ENCODE data around the gene A4GALT.

A4GALT gene

DNA sequence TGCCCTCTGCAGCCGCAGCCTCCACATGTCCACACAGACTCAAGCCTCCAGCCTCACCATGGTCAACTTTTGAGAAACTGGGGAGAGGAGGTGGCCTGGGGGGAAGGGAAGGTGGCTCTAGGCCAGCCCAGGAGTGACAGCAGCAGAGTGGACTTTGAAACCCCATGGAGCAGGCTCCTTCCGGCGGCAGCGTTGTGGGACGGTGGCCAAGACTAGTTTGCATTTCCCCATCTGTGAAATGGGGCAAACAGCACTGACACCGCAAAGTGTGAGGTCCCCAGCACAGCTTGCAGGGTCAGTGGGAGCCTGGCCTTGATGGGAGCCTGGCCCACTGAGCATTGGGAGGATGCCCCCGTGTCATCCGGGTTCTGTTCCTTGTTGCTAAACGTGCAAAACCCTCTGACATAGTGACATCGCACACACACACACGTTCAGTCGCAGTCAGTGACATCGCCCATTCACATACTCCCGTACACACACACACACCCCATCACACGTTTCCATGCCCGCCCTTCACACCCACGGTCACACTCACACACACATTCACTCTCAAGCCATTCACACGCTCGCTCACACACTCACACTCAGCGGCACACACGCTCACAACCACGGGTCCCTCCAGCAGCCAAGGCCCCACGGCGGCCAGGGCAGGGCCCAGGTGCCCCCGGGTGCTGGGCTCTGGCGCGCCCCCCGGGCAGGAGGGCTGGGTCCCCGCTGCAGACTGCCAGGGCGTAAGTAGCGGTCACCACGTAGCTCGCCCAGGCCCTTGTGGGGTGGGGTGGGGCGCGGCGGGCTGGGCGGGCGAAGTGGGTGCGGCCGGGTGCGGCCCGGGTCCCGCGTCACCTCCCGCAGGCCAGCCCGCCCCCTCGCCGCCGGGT is 72.1 kb downstream of the A4GALT start:
- peak in 1 of 2 donors; percentile 2 for DNase-seq (ENCODE audit: low read depth in 2 of 2)

DNA sequence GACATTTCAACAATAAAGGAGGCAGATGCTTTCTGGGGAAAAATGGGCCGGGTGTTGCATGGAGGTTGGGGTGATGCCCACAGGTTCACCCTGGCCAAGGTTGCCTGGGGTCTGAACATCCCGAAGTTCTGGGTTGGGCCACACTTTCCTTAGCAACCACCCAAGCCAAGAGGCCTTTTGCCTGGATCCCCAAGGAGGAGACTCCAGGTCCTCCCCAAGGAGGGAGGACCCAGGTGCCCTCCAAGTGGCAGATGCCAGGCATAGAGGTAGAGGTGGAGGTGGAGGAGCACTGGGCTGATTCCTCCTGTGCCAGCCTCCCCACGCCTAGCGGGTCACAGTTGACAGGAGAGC is 72.7 kb downstream of the A4GALT start:
- no peak for DNase-seq (ENCODE audit: low read depth in 2 of 2)

DNA sequence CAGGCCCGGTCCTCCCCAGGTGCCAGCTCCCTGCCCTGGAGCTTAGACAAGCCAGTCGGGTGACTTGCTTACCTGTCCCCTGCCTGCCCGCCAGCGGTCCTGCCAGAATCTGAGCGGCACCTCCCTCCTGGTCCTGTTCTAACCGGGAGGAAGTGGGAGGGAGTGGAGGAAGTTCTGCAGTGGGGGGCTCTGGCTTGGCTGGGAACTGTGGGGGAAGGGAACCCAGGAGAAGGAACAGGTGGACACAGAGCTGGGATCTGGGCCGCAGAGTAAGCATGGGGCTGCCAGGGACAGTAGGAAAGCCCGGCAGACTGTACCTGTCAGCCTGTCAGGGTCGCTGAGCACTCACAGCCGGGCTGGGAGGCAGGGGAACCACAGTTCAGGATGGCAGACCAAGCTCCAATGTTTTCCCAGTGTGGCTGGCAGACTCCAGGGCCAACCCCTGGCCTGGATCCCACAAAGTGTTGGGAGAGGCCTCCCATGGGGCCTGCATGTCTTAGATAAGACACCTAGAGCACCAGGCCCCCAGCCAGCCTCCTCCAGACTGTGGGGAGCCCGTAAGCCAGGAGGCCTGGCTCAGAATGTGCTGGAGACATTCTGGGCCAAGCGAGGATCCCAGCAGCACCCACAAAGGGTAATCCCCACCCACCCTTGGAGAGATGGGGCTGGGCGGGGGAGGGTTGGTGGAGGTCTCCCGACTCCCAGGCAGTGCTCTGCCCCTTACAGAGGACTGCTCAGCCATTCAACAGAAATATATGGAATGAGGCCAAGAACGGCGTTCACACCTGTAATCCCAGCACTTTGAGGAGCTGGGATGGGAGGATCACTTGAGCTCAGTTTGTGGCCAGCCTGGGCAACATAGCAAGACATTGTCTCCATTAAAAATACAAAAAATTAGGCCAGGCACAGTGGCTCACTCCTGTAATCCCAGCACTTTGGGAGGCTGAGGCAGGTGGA is 73.8 kb downstream of the A4GALT start:
- no peak for DNase-seq (ENCODE audit: low read depth in 2 of 2)

DNA sequence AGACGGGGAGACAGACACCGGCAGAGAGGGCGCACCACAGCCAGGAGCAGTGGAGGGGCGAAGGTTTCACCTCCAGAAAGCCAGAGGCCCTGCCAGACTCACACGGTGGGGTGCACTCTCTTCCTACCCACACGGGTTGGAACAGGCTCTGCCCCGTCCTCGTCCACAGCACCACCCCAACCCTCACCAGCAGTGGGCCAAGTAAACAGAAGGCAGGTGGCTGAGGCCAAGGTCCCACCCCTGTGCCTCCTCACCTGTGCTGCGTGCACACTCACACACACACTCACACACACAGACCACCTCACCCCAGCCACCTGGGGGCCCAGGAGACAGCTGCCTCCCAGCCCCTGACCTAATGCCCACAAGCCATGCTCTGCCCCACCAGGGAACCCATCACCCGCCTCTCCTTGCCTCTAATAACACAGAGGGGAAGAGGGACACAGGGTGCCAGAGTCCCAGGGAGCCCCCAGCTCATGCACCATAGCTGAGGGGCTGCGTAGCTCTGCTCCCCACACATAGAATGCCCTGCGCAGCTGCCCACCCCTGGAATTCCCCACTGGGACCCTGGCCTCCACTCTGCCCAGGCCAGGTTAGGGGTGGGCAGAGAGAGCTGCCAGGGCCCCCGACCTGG is 74.6 kb downstream of the A4GALT start:
- no peak for DNase-seq (ENCODE audit: low read depth in 2 of 2)

DNA sequence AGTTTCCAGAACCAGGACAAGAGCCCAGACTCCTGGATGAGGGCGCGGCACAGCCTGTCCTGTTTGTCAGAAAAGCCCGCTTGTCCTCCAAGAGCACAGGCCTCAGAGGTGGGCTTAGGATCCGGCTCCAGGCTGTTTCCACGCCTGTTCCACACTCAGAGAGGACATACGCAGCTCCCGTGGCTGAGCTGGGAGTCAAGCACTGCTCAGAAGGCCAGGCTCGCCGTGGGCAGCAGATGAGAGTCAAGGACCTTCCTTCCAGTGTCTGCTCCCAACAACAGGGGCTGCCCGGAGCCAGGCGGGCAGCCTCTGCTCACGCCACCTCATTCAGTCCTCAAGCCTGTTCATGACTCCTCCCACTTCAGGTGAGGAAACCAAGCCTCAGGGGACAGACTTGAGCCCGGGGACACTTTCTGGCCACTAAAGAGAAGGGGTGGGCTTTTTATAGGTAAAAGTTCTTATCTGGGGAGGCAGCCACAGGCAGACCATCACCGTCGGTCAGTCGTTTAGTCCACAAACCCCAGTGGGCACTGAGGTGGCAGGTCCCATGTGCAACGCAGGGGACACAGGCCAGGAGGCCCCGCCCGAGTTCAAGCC is 75.2 kb downstream of the A4GALT start:
- DNase-seq (ENCODE audit: low read depth in 2 of 2), result no peak

DNA sequence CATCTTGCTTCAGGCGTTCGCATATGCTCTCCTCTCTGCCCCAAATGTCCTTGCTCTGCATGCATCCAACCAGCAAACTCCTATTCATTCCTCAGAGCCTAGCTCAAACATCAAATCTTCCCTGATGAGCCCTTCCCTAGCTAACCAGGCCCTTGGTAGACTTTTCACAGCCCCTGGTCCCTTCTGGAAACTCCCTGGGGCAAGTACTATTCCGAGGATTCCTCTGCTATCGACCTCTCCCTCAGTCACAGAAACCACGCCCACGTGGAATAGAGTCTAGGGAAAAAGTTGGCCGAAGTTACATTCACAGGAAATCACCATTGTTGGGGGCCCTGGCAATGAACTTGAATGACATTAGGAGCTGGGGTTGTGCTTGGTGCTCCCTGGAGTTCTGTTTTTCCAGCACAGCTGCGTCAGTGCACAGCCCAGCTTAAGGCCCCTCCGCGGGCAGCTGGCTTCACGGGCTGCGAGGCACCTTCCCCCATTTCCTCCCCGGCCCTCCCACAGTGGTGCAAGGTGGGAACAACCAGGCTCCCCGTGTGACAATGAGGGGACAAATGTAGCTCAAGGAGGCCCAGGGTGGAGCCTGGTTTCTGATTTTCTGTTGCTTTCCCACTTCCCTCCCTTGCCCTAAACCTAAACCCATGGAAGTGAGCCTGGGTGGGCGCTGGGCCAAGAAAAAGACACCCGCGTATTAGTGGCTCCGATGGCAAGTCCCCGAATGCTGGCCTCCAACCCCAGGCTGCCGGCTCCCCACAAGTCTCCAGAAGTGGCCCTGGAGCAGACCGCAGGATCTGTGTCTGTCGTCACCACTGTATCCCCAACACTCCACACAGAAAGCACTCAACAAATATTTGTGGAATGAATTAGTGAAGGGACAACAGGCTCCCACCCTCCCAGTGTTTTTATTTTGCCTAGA is 76.0 kb downstream of the A4GALT start:
- DNase-seq (ENCODE audit: low read depth in 2 of 2), result no peak

DNA sequence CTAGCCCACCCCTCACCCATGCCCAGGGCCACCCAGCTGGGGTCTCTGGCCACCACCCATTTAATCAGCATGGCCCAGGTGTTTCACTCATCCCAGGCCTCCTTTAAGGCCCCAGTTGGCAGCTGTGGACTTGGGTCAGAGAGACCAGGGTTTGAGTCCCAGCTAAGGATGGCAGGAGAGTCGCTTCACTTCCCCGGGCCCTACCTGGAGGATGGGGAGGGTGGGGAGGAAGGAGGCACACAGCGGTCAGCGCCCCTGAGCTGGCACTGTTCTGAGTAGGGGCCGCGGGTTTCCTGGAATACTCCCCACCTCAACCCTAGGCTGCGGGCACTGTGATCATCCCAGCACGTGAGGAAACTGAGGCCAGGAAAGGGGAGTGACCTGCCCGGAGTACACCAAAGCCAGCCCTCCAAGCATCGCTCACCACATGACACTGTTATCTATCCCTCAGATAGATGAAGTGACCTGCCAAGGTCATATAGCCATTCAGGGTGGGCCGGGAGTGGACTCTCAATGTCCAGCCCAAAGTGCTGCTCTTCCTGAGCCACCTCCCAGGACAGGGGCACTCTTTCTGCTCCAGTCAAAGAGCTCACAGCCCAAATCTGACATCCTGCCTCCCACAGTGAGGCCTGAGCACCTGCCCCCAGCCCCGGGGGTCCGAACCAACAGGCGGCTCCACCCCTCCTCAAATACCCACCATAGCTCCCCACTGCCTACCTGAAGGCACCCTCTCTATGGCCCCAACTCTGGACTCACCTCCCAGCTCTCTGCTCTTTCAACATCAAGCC is 76.8 kb downstream of the A4GALT start:
- DNase-seq (ENCODE audit: low read depth in 2 of 2), result no peak

DNA sequence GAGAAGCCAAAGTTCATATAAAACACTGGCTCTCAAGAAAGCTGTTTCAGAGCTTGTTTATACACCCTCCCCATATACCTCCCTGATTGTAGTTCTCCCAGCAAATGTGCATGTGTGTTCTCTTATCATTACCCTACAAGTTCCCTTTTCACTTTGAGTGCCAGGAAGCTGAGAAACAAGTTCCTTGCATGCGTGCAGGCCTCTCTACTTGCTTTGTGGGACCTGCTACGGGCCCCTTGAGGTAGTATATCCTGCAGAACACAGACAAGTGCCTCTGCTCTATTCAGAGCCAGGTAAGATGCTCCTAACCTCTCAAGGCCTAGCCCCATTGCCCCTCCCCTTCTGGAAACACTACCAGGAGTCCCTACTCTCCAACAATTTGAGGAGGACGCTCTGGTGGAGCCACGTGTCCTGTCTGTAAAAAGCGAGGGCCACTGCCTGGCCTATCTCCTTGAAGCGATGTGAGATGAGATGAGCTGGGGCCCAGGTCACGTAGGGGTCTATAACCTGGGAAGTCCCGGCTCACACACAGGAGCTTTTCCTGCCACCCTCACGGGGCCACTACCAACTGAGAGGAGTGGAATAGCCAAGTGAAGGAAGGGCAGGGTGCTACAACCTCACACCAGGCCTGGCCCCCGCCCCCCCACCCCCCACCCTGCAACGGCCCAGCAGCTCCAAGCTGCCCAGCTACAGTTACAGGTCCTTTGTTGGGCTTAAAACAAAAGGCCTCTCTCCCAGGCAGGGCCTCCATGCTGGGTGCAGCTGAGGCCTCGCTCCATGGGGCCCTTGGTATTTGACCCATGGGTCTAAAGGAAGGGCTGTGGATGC is 77.7 kb downstream of the A4GALT start:
- DNase-seq (ENCODE audit: low read depth in 2 of 2), result no peak
